OCI-LY3 (cell line): ENCODE results near the gene AUNIP.
A peak's percentile ranks its signal among the peaks of the same experiment; 100 is the strongest.

Experiments used
- H2AFZ ChIP-seq: fragments of 200-600, 300-600 bp; shearing (Covaris generic); 2 replicates; pipeline ENCODE4 v1.6.0; 2014; ENCODE audit warnings: antibody characterized with exemption, low read depth, low read length
- H3K27ac ChIP-seq: fragments of 200-600, 300-600 bp; sonication (generic); 2 replicates; pipeline ENCODE4 v1.5.1; 2014; ENCODE audit warnings: mild to moderate bottlenecking, low read length, moderate library complexity, mixed read lengths
- H3K27me3 ChIP-seq: fragments of 200-600, 300-600 bp; sonication (generic); 2 replicates; pipeline ENCODE4 v1.6.1; 2014; ENCODE audit warnings: low read depth, low read length, mixed read lengths
- H3K36me3 ChIP-seq: fragments of 200-600, 300-600 bp; sonication (generic); replicated peaks from 2 replicates; pipeline ENCODE3; 2014; ENCODE audit warnings: low read depth, low read length, mixed read lengths
- H3K4me1 ChIP-seq: fragments of 300-600, 200-600 bp; sonication (generic); 2 replicates; pipeline ENCODE4 v1.6.1; 2014; ENCODE audit warnings: low read length, mixed read lengths
- H3K4me2 ChIP-seq: fragments of 200-600, 300-600 bp; sonication (generic); 2 replicates; pipeline ENCODE4 v1.6.1; 2014; ENCODE audit warnings: low read length, mixed read lengths
- H3K4me3 ChIP-seq: fragments of 300-600, 200-600 bp; sonication (generic); 2 replicates; pipeline ENCODE4 v1.5.1; 2014; ENCODE audit warnings: antibody characterized with exemption, mild to moderate bottlenecking, low read length, moderate library complexity
- H3K79me2 ChIP-seq: fragments of 300-600, 200-600 bp; shearing (Covaris generic); 2 replicates; pipeline ENCODE4 v1.6.1; 2014; ENCODE audit warnings: mild to moderate bottlenecking, low read length, mixed read lengths
- H3K9ac ChIP-seq: fragments of 300-600, 200-600 bp; shearing (Covaris generic); 2 replicates; pipeline ENCODE4 v1.6.0; 2014; ENCODE audit warnings: mild to moderate bottlenecking, low read length, moderate library complexity
- H3K9me3 ChIP-seq: fragments of 200-600, 300-600 bp; shearing (Covaris generic); 2 replicates; pipeline ENCODE4 v1.6.1; 2014; ENCODE audit warnings: low read length, mixed read lengths; ENCODE audit not compliant: insufficient read depth
- H4K20me1 ChIP-seq: fragments of 200-600, 300-600 bp; sonication (generic); 2 replicates; pipeline ENCODE4 v1.6.1; 2016; ENCODE audit warnings: low read length, mixed read lengths; ENCODE audit not compliant: insufficient read depth
- CTCF ChIP-seq: fragments of 200-600, 300-600 bp; sonication (generic); IDR thresholded peaks from 2 replicates; pipeline ENCODE4 v1.5.1; 2014; ENCODE audit warnings: antibody characterized with exemption, low read length, low read depth
- EZH2phosphoT487 ChIP-seq: fragments of 200-600 bp; shearing (Covaris generic); IDR thresholded peaks from 2 replicates; pipeline ENCODE4 v1.6.1; 2018; ENCODE audit warnings: antibody characterized with exemption, mixed run types, low read depth

Gene AUNIP

GRCh38 chr1:25897754-25898153, 38.5 kb upstream of the AUNIP start:
- Histone ChIP-seq H4K20me1 (peaks cover 4% of the 10 kb centered on the region), H3K79me2 (peaks cover 8% of the 10 kb centered on the region), H3K4me3 (no peak overlapping the region), H2AFZ (no peak overlapping the region), H3K4me1 (0 out of 2 replicates have a peak, but pooled peaks cover 4% of the 10 kb centered on the region), H3K36me3 (peaks cover 40% of the 10 kb centered on the region), H3K27me3 (no peaks in the 10 kb centered on the region), H3K9me3 (no peaks in the 10 kb centered on the region), H3K9ac (no peak overlapping the region), H3K4me2 (no peak overlapping the region), H3K27ac (no peak overlapping the region)
- no peak for TF ChIP-seq EZH2phosphoT487
- TF ChIP-seq CTCF = no peak

- TF ChIP-seq EZH2phosphoT487 (no peak), CTCF (no peak)
- Histone ChIP-seq H3K27me3 (no peaks in the 10 kb centered on the region), H3K9ac (no peak overlapping the region), H3K36me3 (peaks cover 30% of the 10 kb centered on the region), H3K9me3 (no peaks in the 10 kb centered on the region), H3K4me1 (0 out of 2 replicates have a peak, but pooled peaks cover 4% of the 10 kb centered on the region), H4K20me1 (peaks cover 4% of the 10 kb centered on the region), H3K4me2 (no peak overlapping the region), H3K4me3 (no peak overlapping the region), H2AFZ (no peak overlapping the region), H3K79me2 (no peaks in the 10 kb centered on the region), H3K27ac (no peak overlapping the region)
Observed at GRCh38 chr1:25896266-25896665, 37.0 kb upstream of the AUNIP start.

GRCh38 chr1:25895365-25895990, 36.2 kb upstream of the AUNIP start:
- 0 out of 2 replicates have a peak, but pooled peaks cover 4% of the 10 kb centered on the region for H3K4me1 ChIP-seq
- H3K9me3 ChIP-seq = no peaks in the 10 kb centered on the region
- no peak overlapping the region for H3K27ac ChIP-seq
- peaks cover 22% of the 10 kb centered on the region for H3K36me3 ChIP-seq
- no peaks in the 10 kb centered on the region for H3K79me2 ChIP-seq
- TF ChIP-seq CTCF (peak; percentile 82), EZH2phosphoT487 (no peak)
- H4K20me1 ChIP-seq = peaks cover 4% of the 10 kb centered on the region
- H3K4me3 ChIP-seq = no peak overlapping the region
- H3K4me2 ChIP-seq = no peak overlapping the region
- H3K27me3 ChIP-seq = no peaks in the 10 kb centered on the region
- no peak overlapping the region for H3K9ac ChIP-seq
- no peak overlapping the region for H2AFZ ChIP-seq

- Histone ChIP-seq H4K20me1 (peaks cover 4% of the 10 kb centered on the region), H3K4me3 (no peak overlapping the region), H3K9me3 (no peaks in the 10 kb centered on the region), H3K36me3 (peaks cover 2% of the 10 kb centered on the region), H3K27me3 (no peaks in the 10 kb centered on the region), H3K27ac (no peak overlapping the region), H3K4me1 (0 out of 2 replicates have a peak, but pooled peaks cover 4% of the 10 kb centered on the region), H3K79me2 (no peaks in the 10 kb centered on the region), H3K9ac (no peak overlapping the region), H3K4me2 (no peak overlapping the region), H2AFZ (no peak overlapping the region)
- TF ChIP-seq EZH2phosphoT487 (no peak), CTCF (no peak)
Observed at GRCh38 chr1:25893116-25893515, 33.9 kb upstream of the AUNIP start.
